Esophagus squamous epithelium (tissue), 5 donors: ENCODE results near the gene FGGY. TPM values are rescaled to one million over a fixed set of nuclear protein-coding genes. Genes with fewer than 3 reads are reported as not detected.

ENCODE experiments used
- DNase-seq: peaks from one replicate; lab custom pipeline; 2025; lab: John Stamatoyannopoulos, UW
- H3K27ac ChIP-seq, 4 donors: fragments of 200-600 bp; sonication (generic); one replicate each; pipeline ENCODE4 v1.5.1; 2016 to 2019; ENCODE audit warnings: mild to moderate bottlenecking in 1 of 4
- H3K27me3 ChIP-seq, 4 donors: fragments of 200-600 bp; sonication (generic); 1 replicate in 3 of 4; 2 replicates in 1 of 4; pipeline versions ENCODE4 v1.5.1 to v1.6.0; 2017 to 2021; ENCODE audit warnings: antibody characterized with exemption in 1 of 4
- H3K36me3 ChIP-seq, 3 donors: fragments of 200-600 bp; sonication (generic); one replicate each; pipeline ENCODE4 v1.5.1; 2016 to 2019
- H3K4me1 ChIP-seq, 3 donors: fragments of 200-600 bp; sonication (generic); one replicate each; pipeline ENCODE4 v1.5.1; 2017 to 2019
- H3K4me3 ChIP-seq, 4 donors: fragments of 200-600 bp; sonication (generic); 1 replicate in 3 of 4; 2 replicates in 1 of 4; pipeline ENCODE4 v1.5.1; 2016 to 2019; ENCODE audit warnings: mild to moderate bottlenecking in 2 of 4, moderate library complexity in 1 of 4
- H3K9me3 ChIP-seq, 3 donors: fragments of 200-600 bp; sonication (generic); one replicate each; pipeline ENCODE4 v1.5.1; 2016 to 2019
- POLR2A ChIP-seq, 4 donors: fragments of 450-650 bp; IDR thresholded peaks; one replicate each; pipeline ENCODE4 v1.6.1; 2017; ENCODE audit warnings: antibody characterized with exemption in 4 of 4, mild to moderate bottlenecking in 4 of 4, moderate library complexity in 3 of 4
- WGBS, 2 donors: methylation state at CpG; one replicate each; pipeline ENCODE4 v1.1.5; 2018; 5-methylcytosine and 5-hydroxymethylcytosine counted together
- intact Hi-C: fragments of 100-400 bp; cut with DNase I; formaldehyde crosslinking; loops from one replicate; pipeline ENCODE4 v1.15.0; 2022
- total RNA-seq, 4 donors: library from RNA; depleted of rRNA; stranded (reverse); fragments of >200 nt; gene quantifications; one replicate each; pipeline ENCODE4 v1.1.0, GENCODE V29; 2016
- TF ChIP-seq, protein P1 (sequence below), 6 experiments: fragments of 450-650 bp in 4 of 6; fragments of 200-600 bp in 2 of 6; sonication (generic) in 2 of 6; IDR thresholded peaks; one replicate each; pipeline ENCODE4 v1.5.1; 2016 to 2019; ENCODE audit warnings: antibody characterized with exemption in 6 of 6, mild to moderate bottlenecking in 4 of 6, moderate library complexity in 4 of 6
- donor health status: DM: yes; HTN: yes; CAD: no.

Gene FGGY
- total RNA-seq, 4 donors from 2014 or later, result 6.0 to 18.1 (median 9.3) TPM

GRCh38 chr1:59384443-59384842 lies 87.5 kb downstream of the FGGY start:
- Histone ChIP-seq H3K4me3 (no peak overlapping the region), H3K27me3 (no peaks in the 10 kb centered on the region), H3K9me3 (no peaks in the 10 kb centered on the region), H3K27ac (no peak overlapping the region), H3K36me3 (no peaks in the 10 kb centered on the region), H3K4me1 (no peaks in the 10 kb centered on the region)
- intact Hi-C loops, result no loop called here
- no peak for DNase-seq
- WGBS, 2 donors, result 71% methylated on average over 1 of the region's 1 CpG
- TF ChIP-seq, protein P1, sequence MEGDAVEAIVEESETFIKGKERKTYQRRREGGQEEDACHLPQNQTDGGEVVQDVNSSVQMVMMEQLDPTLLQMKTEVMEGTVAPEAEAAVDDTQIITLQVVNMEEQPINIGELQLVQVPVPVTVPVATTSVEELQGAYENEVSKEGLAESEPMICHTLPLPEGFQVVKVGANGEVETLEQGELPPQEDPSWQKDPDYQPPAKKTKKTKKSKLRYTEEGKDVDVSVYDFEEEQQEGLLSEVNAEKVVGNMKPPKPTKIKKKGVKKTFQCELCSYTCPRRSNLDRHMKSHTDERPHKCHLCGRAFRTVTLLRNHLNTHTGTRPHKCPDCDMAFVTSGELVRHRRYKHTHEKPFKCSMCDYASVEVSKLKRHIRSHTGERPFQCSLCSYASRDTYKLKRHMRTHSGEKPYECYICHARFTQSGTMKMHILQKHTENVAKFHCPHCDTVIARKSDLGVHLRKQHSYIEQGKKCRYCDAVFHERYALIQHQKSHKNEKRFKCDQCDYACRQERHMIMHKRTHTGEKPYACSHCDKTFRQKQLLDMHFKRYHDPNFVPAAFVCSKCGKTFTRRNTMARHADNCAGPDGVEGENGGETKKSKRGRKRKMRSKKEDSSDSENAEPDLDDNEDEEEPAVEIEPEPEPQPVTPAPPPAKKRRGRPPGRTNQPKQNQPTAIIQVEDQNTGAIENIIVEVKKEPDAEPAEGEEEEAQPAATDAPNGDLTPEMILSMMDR (IDR thresholded peaks at IDR 0.05), result no peak
- no peak for TF ChIP-seq POLR2A (IDR thresholded peaks at IDR 0.05)

DNA sequence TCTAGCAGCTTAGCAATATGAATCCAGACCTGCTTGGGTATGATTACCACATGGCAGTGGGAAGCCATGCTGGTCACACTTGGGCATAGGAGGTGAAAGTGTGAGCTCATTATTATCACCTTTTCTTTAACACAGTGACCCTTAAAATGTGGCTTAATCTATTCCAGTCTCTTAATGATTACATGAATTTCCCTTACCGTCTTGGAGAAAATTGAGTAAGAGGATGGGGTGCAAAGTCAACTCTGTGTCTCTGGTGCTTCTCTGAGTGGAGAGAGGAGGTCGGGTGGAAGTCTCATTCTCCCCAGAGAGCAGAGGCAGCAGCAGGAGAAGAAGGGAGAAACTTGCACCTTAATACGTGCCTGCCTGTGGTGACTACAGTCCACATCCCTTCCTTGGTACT lies 91.3 kb downstream of the FGGY start:
- 88 to 90% methylated on average over 3 of the region's 3 CpGs for WGBS, 2 donors
- no peak for DNase-seq
- Histone ChIP-seq H3K4me1 (peaks cover 0 to 10% (median 0%) of the 10 kb centered on the region in 3 donors), H3K27me3 (no peaks in the 10 kb centered on the region), H3K27ac (no peak overlapping the region), H3K36me3 (no peaks in the 10 kb centered on the region), H3K9me3 (no peaks in the 10 kb centered on the region), H3K4me3 (no peak overlapping the region)
- TF ChIP-seq, protein P1 (IDR thresholded peaks at IDR 0.05), result no peak
- TF ChIP-seq POLR2A (IDR thresholded peaks at IDR 0.05), result no peak
- intact Hi-C loops, result no loop called here

GRCh38 chr1:59389847-59390246 lies 93.0 kb downstream of the FGGY start:
- no peak for DNase-seq
- Histone ChIP-seq H3K9me3 (no peaks in the 10 kb centered on the region), H3K4me1 (peaks cover 0 to 25% (median 0%) of the 10 kb centered on the region in 3 donors), H3K27ac (no peak overlapping the region), H3K27me3 (no peaks in the 10 kb centered on the region), H3K36me3 (no peaks in the 10 kb centered on the region), H3K4me3 (no peak overlapping the region)
- intact Hi-C loops, result no loop called here
- TF ChIP-seq, protein P1 (IDR thresholded peaks at IDR 0.05), result no peak
- TF ChIP-seq POLR2A (IDR thresholded peaks at IDR 0.05), result no peak

DNA sequence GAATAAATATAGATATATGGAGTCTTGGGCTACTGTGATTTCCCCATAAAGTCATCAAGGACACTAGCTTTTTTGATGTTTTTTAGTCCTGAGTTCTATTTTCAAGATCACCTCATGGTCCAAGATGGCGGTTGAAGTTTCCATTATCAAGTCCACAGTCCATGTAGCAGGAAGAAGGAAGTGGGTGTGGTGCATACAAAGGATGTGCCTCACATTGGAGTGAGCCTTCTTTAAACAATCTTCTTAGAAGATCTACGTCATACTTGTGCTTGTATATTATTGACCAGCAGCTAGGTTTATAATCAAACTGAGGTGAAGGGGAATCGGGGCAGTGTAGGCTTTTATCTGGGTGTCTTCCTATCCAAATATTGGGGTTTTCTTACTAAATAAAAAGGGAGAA lies 93.4 kb downstream of the FGGY start:
- H3K36me3 ChIP-seq, result no peaks in the 10 kb centered on the region
- peaks cover 0 to 25% (median 0%) of the 10 kb centered on the region in 3 donors for H3K4me1 ChIP-seq
- H3K9me3 ChIP-seq, result no peaks in the 10 kb centered on the region
- H3K4me3 ChIP-seq, result no peak overlapping the region
- TF ChIP-seq, protein P1 (IDR thresholded peaks at IDR 0.05), result no peak
- TF ChIP-seq POLR2A (IDR thresholded peaks at IDR 0.05), result no peak
- H3K27ac ChIP-seq, result no peak overlapping the region
- no peaks in the 10 kb centered on the region for H3K27me3 ChIP-seq
- WGBS, 2 donors, result 87 to 91% methylated on average over 3 of the region's 3 CpGs
- intact Hi-C loops, result no loop called here
- no peak for DNase-seq

GRCh38 chr1:59391212-59392179 lies 94.6 kb downstream of the FGGY start:
- no peak for TF ChIP-seq POLR2A (IDR thresholded peaks at IDR 0.05)
- TF ChIP-seq, protein P1 (IDR thresholded peaks at IDR 0.05), result no peak
- no peaks in the 10 kb centered on the region for H3K9me3 ChIP-seq
- H3K27ac ChIP-seq, result peak overlapping the region in 3 of 4 donors; percentile 19 to 78 (median 69)
- 72 to 77% methylated on average over 7 of the region's 7 CpGs for WGBS, 2 donors
- intact Hi-C loops, result no loop called here
- no peaks in the 10 kb centered on the region for H3K27me3 ChIP-seq
- no peak for DNase-seq
- no peak overlapping the region for H3K4me3 ChIP-seq
- peaks cover 0 to 25% (median 0%) of the 10 kb centered on the region in 3 donors for H3K4me1 ChIP-seq
- H3K36me3 ChIP-seq, result no peaks in the 10 kb centered on the region
